Measurements from ENCODE around the gene COL4A2.

Gene COL4A2

GRCh38 chr13:110290153-110290552 lies 16.9 kb upstream of the COL4A2 start:
- Histone ChIP-seq H3K27ac (ENCODE audit: low read depth, low read length) (no peak overlapping the region), H3K27me3 (ENCODE audit: control insufficient read depth in 1 of 2, insufficient read depth in 2 of 2, low read length in 2 of 2) (no peaks in the 10 kb centered on the region), H3K4me3 (ENCODE audit: low read depth in 1 of 2, low read length in 2 of 2) (no peak overlapping the region), H3K9ac (ENCODE audit: low read depth in 1 of 2, low read length in 2 of 2) (no peak overlapping the region), H3K4me1 (ENCODE audit: control insufficient read depth in 1 of 2, insufficient read depth in 2 of 2, low read length in 2 of 2) (peaks cover 3 to 6% of the 10 kb centered on the region in 2 donors), H3K9me3 (ENCODE audit: control insufficient read depth in 1 of 2, low read length in 2 of 2) (no peaks in the 10 kb centered on the region), H3K36me3 (ENCODE audit: control insufficient read depth in 1 of 2, insufficient read depth in 2 of 2, low read length in 2 of 2) (no peaks in the 10 kb centered on the region)

DNA sequence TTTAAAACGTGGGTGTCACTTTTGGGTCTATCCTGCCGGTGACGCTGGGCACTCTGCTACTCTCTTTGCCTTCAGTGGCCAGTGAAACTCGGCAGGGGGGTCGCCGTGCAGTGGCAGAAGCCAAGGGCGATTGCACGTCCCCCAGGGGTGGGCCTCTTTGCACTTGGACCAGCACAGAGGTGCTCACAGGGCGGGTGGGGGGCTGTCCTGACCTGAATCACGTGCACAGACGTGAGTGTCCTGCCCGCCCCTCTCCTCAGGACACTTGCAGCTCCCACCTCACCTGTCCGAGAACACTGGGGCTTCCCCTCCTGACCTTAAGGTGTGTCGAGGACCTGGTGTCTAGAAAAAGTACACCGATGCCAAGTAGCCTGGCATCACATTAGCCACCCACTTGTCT lies 16.3 kb upstream of the COL4A2 start:
- Histone ChIP-seq H3K9ac (ENCODE audit: low read depth in 1 of 2, low read length in 2 of 2) (no peak overlapping the region), H3K4me3 (ENCODE audit: low read depth in 1 of 2, low read length in 2 of 2) (no peak overlapping the region), H3K27me3 (ENCODE audit: control insufficient read depth in 1 of 2, insufficient read depth in 2 of 2, low read length in 2 of 2) (no peaks in the 10 kb centered on the region), H3K9me3 (ENCODE audit: control insufficient read depth in 1 of 2, low read length in 2 of 2) (no peaks in the 10 kb centered on the region), H3K4me1 (ENCODE audit: control insufficient read depth in 1 of 2, insufficient read depth in 2 of 2, low read length in 2 of 2) (peaks cover 3 to 6% of the 10 kb centered on the region in 2 donors), H3K27ac (ENCODE audit: low read depth, low read length) (no peak overlapping the region), H3K36me3 (ENCODE audit: control insufficient read depth in 1 of 2, insufficient read depth in 2 of 2, low read length in 2 of 2) (no peaks in the 10 kb centered on the region)

GRCh38 chr13:110291286-110291685 lies 15.8 kb upstream of the COL4A2 start:
- Histone ChIP-seq H3K4me3 (ENCODE audit: low read depth in 1 of 2, low read length in 2 of 2) (no peak overlapping the region), H3K27me3 (ENCODE audit: control insufficient read depth in 1 of 2, insufficient read depth in 2 of 2, low read length in 2 of 2) (no peaks in the 10 kb centered on the region), H3K9ac (ENCODE audit: low read depth in 1 of 2, low read length in 2 of 2) (no peak overlapping the region), H3K9me3 (ENCODE audit: control insufficient read depth in 1 of 2, low read length in 2 of 2) (no peaks in the 10 kb centered on the region), H3K36me3 (ENCODE audit: control insufficient read depth in 1 of 2, insufficient read depth in 2 of 2, low read length in 2 of 2) (no peaks in the 10 kb centered on the region), H3K27ac (ENCODE audit: low read depth, low read length) (no peak overlapping the region), H3K4me1 (ENCODE audit: control insufficient read depth in 1 of 2, insufficient read depth in 2 of 2, low read length in 2 of 2) (peaks cover 0 to 6% of the 10 kb centered on the region in 2 donors)

DNA sequence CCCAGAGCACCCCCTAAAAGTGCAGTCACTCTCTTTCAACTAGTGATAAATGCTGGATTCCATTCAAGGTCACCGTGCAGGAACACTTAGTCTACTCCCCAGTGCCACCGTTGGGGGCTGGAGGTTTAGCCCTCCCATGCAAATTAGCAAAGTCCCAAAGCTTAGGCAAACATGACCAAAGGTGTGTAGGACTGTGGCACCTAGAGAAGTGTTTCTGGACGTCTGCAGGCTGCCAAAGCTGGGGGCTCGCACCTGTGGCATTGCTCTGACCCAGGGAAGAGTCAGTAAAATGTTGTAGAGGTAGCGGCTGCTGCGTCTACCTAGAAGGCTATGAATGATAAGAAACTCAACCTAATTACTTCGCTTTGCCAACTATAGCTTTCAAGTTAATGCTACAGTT lies 14.0 kb upstream of the COL4A2 start:
- Histone ChIP-seq H3K27me3 (ENCODE audit: control insufficient read depth in 1 of 2, insufficient read depth in 2 of 2, low read length in 2 of 2) (no peaks in the 10 kb centered on the region), H3K9me3 (ENCODE audit: control insufficient read depth in 1 of 2, low read length in 2 of 2) (no peaks in the 10 kb centered on the region), H3K9ac (ENCODE audit: low read depth in 1 of 2, low read length in 2 of 2) (no peak overlapping the region), H3K27ac (ENCODE audit: low read depth, low read length) (no peak overlapping the region), H3K36me3 (ENCODE audit: control insufficient read depth in 1 of 2, insufficient read depth in 2 of 2, low read length in 2 of 2) (no peaks in the 10 kb centered on the region), H3K4me1 (ENCODE audit: control insufficient read depth in 1 of 2, insufficient read depth in 2 of 2, low read length in 2 of 2) (peaks cover 0 to 6% of the 10 kb centered on the region in 2 donors), H3K4me3 (ENCODE audit: low read depth in 1 of 2, low read length in 2 of 2) (no peak overlapping the region)

DNA sequence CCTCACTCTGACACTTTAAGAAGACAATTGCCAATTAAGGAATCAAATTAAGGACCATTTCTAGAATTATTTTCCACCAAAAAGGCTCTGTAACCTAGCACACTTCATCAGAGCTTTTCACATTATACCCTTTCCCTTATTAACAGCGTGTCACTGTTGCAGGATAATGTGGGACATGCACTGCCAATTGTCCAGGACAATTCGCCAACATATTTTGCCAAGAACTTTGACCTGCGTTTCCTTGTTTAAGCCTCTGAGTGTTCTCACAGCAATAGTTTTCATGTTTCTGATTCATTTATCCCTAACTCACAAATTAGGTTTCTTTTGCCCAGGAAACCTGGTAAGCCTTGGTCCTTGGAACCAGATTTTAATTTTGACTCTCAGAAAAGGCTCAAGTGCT lies 13.4 kb upstream of the COL4A2 start:
- Histone ChIP-seq H3K36me3 (ENCODE audit: control insufficient read depth in 1 of 2, insufficient read depth in 2 of 2, low read length in 2 of 2) (no peaks in the 10 kb centered on the region), H3K27ac (ENCODE audit: low read depth, low read length) (peak overlapping the region; percentile 36), H3K4me1 (ENCODE audit: control insufficient read depth in 1 of 2, insufficient read depth in 2 of 2, low read length in 2 of 2) (peaks cover 0 to 6% of the 10 kb centered on the region in 2 donors), H3K9ac (ENCODE audit: low read depth in 1 of 2, low read length in 2 of 2) (no peak overlapping the region), H3K4me3 (ENCODE audit: low read depth in 1 of 2, low read length in 2 of 2) (no peak overlapping the region), H3K9me3 (ENCODE audit: control insufficient read depth in 1 of 2, low read length in 2 of 2) (no peaks in the 10 kb centered on the region), H3K27me3 (ENCODE audit: control insufficient read depth in 1 of 2, insufficient read depth in 2 of 2, low read length in 2 of 2) (peaks cover 0 to 5% of the 10 kb centered on the region in 2 donors)

GRCh38 chr13:110294146-110294545 lies 12.9 kb upstream of the COL4A2 start:
- H3K27ac ChIP-seq (ENCODE audit: low read depth, low read length), result peak overlapping the region; percentile 36
- H3K36me3 ChIP-seq (ENCODE audit: control insufficient read depth in 1 of 2, insufficient read depth in 2 of 2, low read length in 2 of 2), result no peaks in the 10 kb centered on the region
- peaks cover 0 to 7% of the 10 kb centered on the region in 2 donors for H3K27me3 ChIP-seq (ENCODE audit: control insufficient read depth in 1 of 2, insufficient read depth in 2 of 2, low read length in 2 of 2)
- H3K9me3 ChIP-seq (ENCODE audit: control insufficient read depth in 1 of 2, low read length in 2 of 2), result no peaks in the 10 kb centered on the region
- no peak overlapping the region for H3K4me3 ChIP-seq (ENCODE audit: low read depth in 1 of 2, low read length in 2 of 2)
- H3K4me1 ChIP-seq (ENCODE audit: control insufficient read depth in 1 of 2, insufficient read depth in 2 of 2, low read length in 2 of 2), result peaks cover 4 to 6% of the 10 kb centered on the region in 2 donors
- H3K9ac ChIP-seq (ENCODE audit: low read depth in 1 of 2, low read length in 2 of 2), result no peak overlapping the region

DNA sequence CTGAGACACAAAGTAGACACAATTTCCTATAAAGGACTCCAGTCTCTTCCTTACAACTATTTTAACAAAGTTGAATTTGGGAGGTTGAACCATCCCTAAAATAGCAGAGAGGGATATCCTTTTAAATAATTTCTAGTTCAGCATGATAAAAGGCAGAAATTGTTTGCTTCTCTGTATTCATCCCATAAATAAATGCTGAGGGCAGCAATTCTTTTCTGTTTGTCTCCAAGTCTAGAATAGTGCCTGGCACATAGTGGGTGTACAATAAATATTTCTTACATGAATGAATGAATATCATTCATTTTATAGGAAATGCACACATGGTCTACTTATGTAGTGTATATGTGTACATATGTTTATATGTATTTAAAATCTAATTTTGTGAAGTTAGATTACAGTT lies 12.5 kb upstream of the COL4A2 start:
- Histone ChIP-seq H3K4me1 (ENCODE audit: control insufficient read depth in 1 of 2, insufficient read depth in 2 of 2, low read length in 2 of 2) (peaks cover 6 to 7% of the 10 kb centered on the region in 2 donors), H3K9me3 (ENCODE audit: control insufficient read depth in 1 of 2, low read length in 2 of 2) (no peaks in the 10 kb centered on the region), H3K27ac (ENCODE audit: low read depth, low read length) (no peak overlapping the region), H3K9ac (ENCODE audit: low read depth in 1 of 2, low read length in 2 of 2) (no peak overlapping the region), H3K27me3 (ENCODE audit: control insufficient read depth in 1 of 2, insufficient read depth in 2 of 2, low read length in 2 of 2) (peaks cover 0 to 7% of the 10 kb centered on the region in 2 donors), H3K36me3 (ENCODE audit: control insufficient read depth in 1 of 2, insufficient read depth in 2 of 2, low read length in 2 of 2) (no peaks in the 10 kb centered on the region), H3K4me3 (ENCODE audit: low read depth in 1 of 2, low read length in 2 of 2) (no peak overlapping the region)

- Histone ChIP-seq H3K9ac (ENCODE audit: low read depth in 1 of 2, low read length in 2 of 2) (no peak overlapping the region), H3K27ac (ENCODE audit: low read depth, low read length) (no peak overlapping the region), H3K4me1 (ENCODE audit: control insufficient read depth in 1 of 2, insufficient read depth in 2 of 2, low read length in 2 of 2) (peaks cover 6 to 10% of the 10 kb centered on the region in 2 donors)
Measured at GRCh38 chr13:110297011-110297410, 10.1 kb upstream of the COL4A2 start.

DNA sequence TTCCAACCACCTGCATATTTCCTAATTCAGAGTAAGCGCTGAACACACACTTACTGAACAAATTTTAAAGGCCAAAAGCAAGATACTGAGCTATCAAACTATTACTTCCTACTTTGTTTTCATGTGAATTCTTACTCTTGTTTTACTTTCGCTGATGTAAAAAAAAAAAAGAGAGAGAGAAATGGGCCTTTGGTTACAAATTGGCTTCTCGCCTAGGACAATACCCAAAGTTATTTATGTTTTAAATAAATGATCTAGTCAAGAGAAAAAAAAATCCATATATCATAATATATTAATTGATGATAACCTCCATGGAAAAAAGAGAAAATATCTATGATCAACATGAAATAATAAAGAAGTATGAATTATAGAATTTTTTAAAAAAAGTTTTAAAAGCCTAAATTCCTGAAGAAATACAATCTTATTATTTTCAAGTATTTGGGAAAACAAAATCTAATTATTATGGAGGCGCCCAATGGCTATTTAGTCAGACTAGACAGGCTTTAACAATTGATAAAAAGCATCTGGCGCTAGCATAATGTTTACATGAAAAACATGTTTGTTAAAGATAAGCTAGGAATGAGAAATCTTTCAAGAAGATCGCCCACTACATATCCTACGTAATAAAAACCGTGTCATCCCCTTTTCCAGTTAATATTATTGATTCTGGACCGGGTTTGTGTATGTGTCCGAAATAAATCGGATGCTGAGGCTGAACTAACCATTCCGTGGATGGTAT lies 9.1 kb upstream of the COL4A2 start:
- peaks cover 6 to 10% of the 10 kb centered on the region in 2 donors for H3K4me1 ChIP-seq (ENCODE audit: control insufficient read depth in 1 of 2, insufficient read depth in 2 of 2, low read length in 2 of 2)

More at GRCh38 chr13:110297011-110297410, 10.1 kb upstream of the COL4A2 start:
- Histone ChIP-seq H3K36me3 (ENCODE audit: control insufficient read depth in 1 of 2, insufficient read depth in 2 of 2, low read length in 2 of 2) (no peaks in the 10 kb centered on the region), H3K27me3 (ENCODE audit: control insufficient read depth in 1 of 2, insufficient read depth in 2 of 2, low read length in 2 of 2) (peaks cover 0 to 7% of the 10 kb centered on the region in 2 donors), H3K4me3 (ENCODE audit: low read depth in 1 of 2, low read length in 2 of 2) (no peak overlapping the region), H3K9me3 (ENCODE audit: control insufficient read depth in 1 of 2, low read length in 2 of 2) (no peaks in the 10 kb centered on the region)

GRCh38 chr13:110298505-110299282 lies 8.4 kb upstream of the COL4A2 start:
- Histone ChIP-seq H3K9me3 (ENCODE audit: control insufficient read depth in 1 of 2, low read length in 2 of 2) (no peaks in the 10 kb centered on the region), H3K4me3 (ENCODE audit: low read depth in 1 of 2, low read length in 2 of 2) (peak overlapping the region in 1 of 2 donors; percentile 11), H3K27ac (ENCODE audit: low read depth, low read length) (peak overlapping the region; percentile 47), H3K4me1 (ENCODE audit: control insufficient read depth in 1 of 2, insufficient read depth in 2 of 2, low read length in 2 of 2) (peaks cover 6 to 10% of the 10 kb centered on the region in 2 donors), H3K36me3 (ENCODE audit: control insufficient read depth in 1 of 2, insufficient read depth in 2 of 2, low read length in 2 of 2) (no peaks in the 10 kb centered on the region), H3K27me3 (ENCODE audit: control insufficient read depth in 1 of 2, insufficient read depth in 2 of 2, low read length in 2 of 2) (peaks cover 5 to 7% of the 10 kb centered on the region in 2 donors), H3K9ac (ENCODE audit: low read depth in 1 of 2, low read length in 2 of 2) (no peak overlapping the region)

More for the DNA sequence above, 9.1 kb upstream of the COL4A2 start:
- Histone ChIP-seq H3K9ac (ENCODE audit: low read depth in 1 of 2, low read length in 2 of 2) (no peak overlapping the region), H3K36me3 (ENCODE audit: control insufficient read depth in 1 of 2, insufficient read depth in 2 of 2, low read length in 2 of 2) (no peaks in the 10 kb centered on the region), H3K27me3 (ENCODE audit: control insufficient read depth in 1 of 2, insufficient read depth in 2 of 2, low read length in 2 of 2) (peaks cover 0 to 7% of the 10 kb centered on the region in 2 donors), H3K4me3 (ENCODE audit: low read depth in 1 of 2, low read length in 2 of 2) (no peak overlapping the region), H3K9me3 (ENCODE audit: control insufficient read depth in 1 of 2, low read length in 2 of 2) (no peaks in the 10 kb centered on the region), H3K27ac (ENCODE audit: low read depth, low read length) (no peak overlapping the region)
